H1 (cell line): Measurements from ENCODE around the gene HIPK2. TPM values are rescaled to one million over a fixed set of nuclear protein-coding genes. Genes with fewer than 3 reads are reported as not detected.

ENCODE experiments used
- CTCF ChIA-PET: fragments of 300-600 bp; sonication (Branson Sonifier 250); formaldehyde crosslinking; loops from one replicate; lab custom pipeline; 2021; ENCODE audit not compliant: partially characterized antibody; lab: Charles Lee
- POLR2A ChIA-PET: fragments of 300-600 bp; sonication (Branson Sonifier 250); formaldehyde crosslinking; loops from one replicate; lab custom pipeline; 2021; ENCODE audit warnings: inconsistent platforms; ENCODE audit not compliant: partially characterized antibody; lab: Charles Lee
- DNase-seq, 2 experiments: peaks; one replicate each; pipeline versions ENCODE4 v3.0.0 to v3.0.0-alpha.2; 2010 to 2022; ENCODE audit warnings: low spot score in 2 of 2, low read depth in 1 of 2, mixed read lengths in 1 of 2
- FAIRE-seq: peaks from 2 replicates; lab custom pipeline; 2011; peaks lifted over from hg19 to GRCh38; lab: Jason Lieb, UNC
- H2AFZ ChIP-seq: 2 replicates; pipeline ENCODE4 v1.8.1; 2012; ENCODE audit warnings: low read length, inconsistent platforms
- H2AK5ac ChIP-seq: 2 replicates; pipeline ENCODE4 v1.6.1; 2013; ENCODE audit warnings: low read depth, low read length
- H2BK120ac ChIP-seq: replicated peaks from 2 replicates; pipeline ENCODE3; 2013; ENCODE audit warnings: low read depth, low read length, inconsistent platforms
- H2BK12ac ChIP-seq: 2 replicates; pipeline ENCODE4 v1.6.1; 2013; ENCODE audit warnings: low read depth, low read length
- H2BK15ac ChIP-seq: 2 replicates; pipeline ENCODE4 v1.6.1; 2013; ENCODE audit warnings: low read length
- H2BK20ac ChIP-seq: 2 replicates; pipeline ENCODE4 v1.6.1; 2013; ENCODE audit warnings: low read length
- H2BK5ac ChIP-seq: 2 replicates; pipeline ENCODE4 v1.6.1; 2013; ENCODE audit warnings: low read depth, low read length
- H3K14ac ChIP-seq: 2 replicates; pipeline ENCODE4 v1.6.1; 2013; ENCODE audit warnings: inconsistent platforms; ENCODE audit not compliant: insufficient read length
- H3K18ac ChIP-seq: 2 replicates; pipeline ENCODE4 v1.6.1; 2013; ENCODE audit warnings: low read length; ENCODE audit errors: extremely low read depth
- H3K23ac ChIP-seq: 2 replicates; pipeline ENCODE4 v1.6.1; 2013; ENCODE audit warnings: inconsistent platforms; ENCODE audit not compliant: insufficient read length
- H3K23me2 ChIP-seq: 2 replicates; pipeline ENCODE4 v1.6.1; 2013; ENCODE audit warnings: low read depth, low read length
- H3K27ac ChIP-seq: 2 replicates; pipeline ENCODE4 v1.6.1; 2011; ENCODE audit warnings: low read depth, low read length, inconsistent platforms
- H3K27me3 ChIP-seq, 4 experiments: replicated peaks in 1 of 4; 1 replicate in 1 of 4; 2 replicates in 3 of 4; pipeline versions ENCODE4 v1.6.1 to v1.8.1; 2011 to 2013; ENCODE audit warnings: low read length in 3 of 4, mild to moderate bottlenecking in 3 of 4, inconsistent platforms in 2 of 4, mixed read lengths in 2 of 4, moderate library complexity in 1 of 4; ENCODE audit not compliant: control insufficient read depth in 3 of 4, insufficient read depth in 3 of 4; ENCODE audit errors: extremely low read depth in 1 of 4
- H3K36me3 ChIP-seq, 4 experiments: 2 replicates each; pipeline versions ENCODE4 v1.6.1 to v1.8.1; 2011 to 2013; ENCODE audit warnings: mild to moderate bottlenecking in 4 of 4, low read length in 3 of 4, moderate library complexity in 2 of 4, control low read depth in 1 of 4, inconsistent platforms in 1 of 4; ENCODE audit not compliant: insufficient read depth in 4 of 4, control insufficient read depth in 2 of 4
- H3K4ac ChIP-seq: replicated peaks from 2 replicates; pipeline ENCODE3; 2013; ENCODE audit warnings: low read length, low read depth, mixed read lengths, inconsistent platforms; ENCODE audit not compliant: insufficient read length
- H3K4me1 ChIP-seq, 4 experiments: replicated peaks in 1 of 4; 1 replicate in 1 of 4; 2 replicates in 3 of 4; pipeline versions ENCODE4 v1.6.1 to v1.8.1; 2011 to 2013; ENCODE audit warnings: low read length in 3 of 4, inconsistent platforms in 2 of 4, mixed read lengths in 1 of 4; ENCODE audit not compliant: insufficient read depth in 4 of 4, control insufficient read depth in 3 of 4
- H3K4me2 ChIP-seq, 2 experiments: 2 replicates each; pipeline versions ENCODE4 v1.6.1 to v1.8.1; 2011 to 2013; ENCODE audit warnings: low read depth in 2 of 2, low read length in 2 of 2, control low read depth in 1 of 2, inconsistent platforms in 1 of 2, mild to moderate bottlenecking in 1 of 2; ENCODE audit not compliant: insufficient read depth in 1 of 2
- H3K4me3 ChIP-seq, 4 experiments: fragments of 200-600, 300-600 bp in 1 of 4; sonication (generic), shearing (Covaris generic), sonication (Bioruptor Twin) in 1 of 4; 2 replicates each; pipeline versions ENCODE4 v1.5.1 to v1.8.1; 2011 to 2016; ENCODE audit warnings: low read length in 4 of 4, low read depth in 3 of 4, control low read depth in 2 of 4, inconsistent platforms in 2 of 4, mild to moderate bottlenecking in 2 of 4, mixed read lengths in 1 of 4, moderate library complexity in 1 of 4; ENCODE audit not compliant: insufficient read depth in 2 of 4; ENCODE audit errors: extremely low read depth in 1 of 4
- H3K56ac ChIP-seq: replicated peaks from 2 replicates; pipeline ENCODE3; 2013; ENCODE audit warnings: low read depth, mild to moderate bottlenecking, mixed read lengths, low read length, inconsistent platforms; ENCODE audit not compliant: insufficient read length
- H3K79me1 ChIP-seq: 2 replicates; pipeline ENCODE4 v1.6.1; 2013; ENCODE audit warnings: low read depth, low read length, control low read depth
- H3K79me2 ChIP-seq, 2 experiments: 2 replicates each; pipeline versions ENCODE4 v1.6.1 to v1.8.1; 2012 to 2013; ENCODE audit warnings: low read length in 2 of 2, mild to moderate bottlenecking in 2 of 2, inconsistent platforms in 1 of 2; ENCODE audit not compliant: insufficient read depth in 2 of 2, control insufficient read depth in 1 of 2
- H3K9ac ChIP-seq, 4 experiments: replicated peaks in 1 of 4; 1 replicate in 1 of 4; 2 replicates in 3 of 4; pipeline versions ENCODE4 v1.6.1 to v1.8.1; 2011 to 2013; ENCODE audit warnings: low read depth in 3 of 4, low read length in 3 of 4, control low read depth in 2 of 4, mild to moderate bottlenecking in 2 of 4, moderate library complexity in 2 of 4, inconsistent platforms in 1 of 4; ENCODE audit errors: extremely low read depth in 1 of 4
- H3K9me3 ChIP-seq, 2 experiments: 2 replicates each; pipeline versions ENCODE4 v1.6.1 to v1.8.1; 2012 to 2013; ENCODE audit warnings: mild to moderate bottlenecking in 2 of 2, moderate library complexity in 2 of 2, control low read depth in 1 of 2, inconsistent platforms in 1 of 2, low read depth in 1 of 2, low read length in 1 of 2, mixed read lengths in 1 of 2; ENCODE audit not compliant: insufficient read depth in 2 of 2
- H4K20me1 ChIP-seq, 2 experiments: replicated peaks in 1 of 2; 2 replicates each; pipeline versions ENCODE3 to v1.8.1; 2011 to 2013; ENCODE audit warnings: inconsistent platforms in 2 of 2, low read length in 2 of 2, mild to moderate bottlenecking in 1 of 2; ENCODE audit not compliant: insufficient read depth in 2 of 2, control insufficient read depth in 1 of 2
- H4K5ac ChIP-seq: 2 replicates; pipeline ENCODE4 v1.6.1; 2013; ENCODE audit warnings: low read length, low read depth, mixed read lengths, inconsistent platforms; ENCODE audit not compliant: insufficient read length
- H4K8ac ChIP-seq: 2 replicates; pipeline ENCODE4 v1.8.0; 2013; ENCODE audit warnings: mild to moderate bottlenecking, moderate library complexity, low read length, inconsistent platforms; ENCODE audit not compliant: insufficient read depth; ENCODE audit errors: extremely low read depth
- H4K91ac ChIP-seq: replicated peaks from 2 replicates; pipeline ENCODE3; 2013; ENCODE audit warnings: low read length, mixed read lengths, inconsistent platforms; ENCODE audit not compliant: insufficient read length
- ASH2L ChIP-seq: fragments of 200-600, 300-600 bp; sonication (generic); IDR thresholded peaks from one replicate; pipeline ENCODE4 v1.7.1; 2017; ENCODE audit warnings: low read length
- CBX8 ChIP-seq: fragments of 300-800, 300-1000 bp; sonication (generic); IDR thresholded peaks from 2 replicates; pipeline ENCODE4 v1.7.1; 2016; ENCODE audit warnings: low read depth, low read length, borderline replicate concordance
- POU5F1 ChIP-seq: IDR thresholded peaks from 2 replicates; pipeline ENCODE4 v1.6.1; 2011; ENCODE audit warnings: low read depth, mild to moderate bottlenecking, low read length, moderate library complexity
- SP2 ChIP-seq: IDR thresholded peaks from 2 replicates; pipeline ENCODE4 v1.6.1; 2012; ENCODE audit warnings: mild to moderate bottlenecking, low read length, inconsistent platforms
- TBP ChIP-seq: IDR thresholded peaks from 2 replicates; pipeline ENCODE4 v1.6.1; 2011; ENCODE audit warnings: low read depth, low read length, improper control_type of control experiment
- TCF12 ChIP-seq: IDR thresholded peaks from 2 replicates; pipeline ENCODE4 v1.6.1; 2011; ENCODE audit warnings: low read depth, mild to moderate bottlenecking, low read length
- YY1 ChIP-seq: IDR thresholded peaks from 2 replicates; pipeline ENCODE4 v1.6.1; 2011; ENCODE audit warnings: low read depth, mild to moderate bottlenecking, low read length
- WGBS, 2 experiments: shearing (Covaris generic) in 1 of 2; methylation state at CpG; one replicate each; pipeline versions ENCODE4 v1.1.6 to v1.1.7; 2013 to 2015; ENCODE audit warnings: low lambda C conversion rate in 2 of 2, mixed read lengths in 2 of 2, inconsistent platforms in 1 of 2, low coverage in 1 of 2, missing lambda C conversion rate in 1 of 2; ENCODE audit not compliant: insufficient replicate concordance in 2 of 2, insufficient coverage in 1 of 2, insufficient read length in 1 of 2; ENCODE audit errors: extremely low coverage in 1 of 2, missing lambda C conversion rate in 1 of 2; 5-methylcytosine and 5-hydroxymethylcytosine counted together
- polyA plus RNA-seq, 7 experiments: library from polyadenylated mRNA; depleted of rRNA in 3 of 7; stranded (reverse) in 5 of 7; unstranded in 2 of 7; fragments of >200 nt in 5 of 7; fragments of 200-250 nt in 2 of 7; gene quantifications; 1 replicate in 5 of 7; 2 replicates in 1 of 7; 4 replicates in 1 of 7; pipeline versions ENCODE4 v1.2.1 to v1.2.3, GENCODE V29; 2011 to 2013; ENCODE audit warnings: missing spikeins in 2 of 7, mixed read lengths in 2 of 7
- total RNA-seq: library from RNA; stranded (reverse); fragmentation: NEBNext Ultra II Directional; extraction: Animal tissue kit (Norgen Biotek cat#: 25700); gene quantifications from 2 replicates; pipeline ENCODE4 v1.2.1, GENCODE V29; 2021
- TF ChIP-seq, protein P1 (sequence below): IDR thresholded peaks from 2 replicates; pipeline ENCODE4 v1.6.1; 2012; ENCODE audit warnings: low read length, inconsistent platforms

HIPK2 gene
- total and polyA plus RNA-seq, 2 of the 8 experiments (the other 6 are each of a cell fraction or from before 2014, with no cell fraction given): 8.3 to 24.3 TPM

DNA sequence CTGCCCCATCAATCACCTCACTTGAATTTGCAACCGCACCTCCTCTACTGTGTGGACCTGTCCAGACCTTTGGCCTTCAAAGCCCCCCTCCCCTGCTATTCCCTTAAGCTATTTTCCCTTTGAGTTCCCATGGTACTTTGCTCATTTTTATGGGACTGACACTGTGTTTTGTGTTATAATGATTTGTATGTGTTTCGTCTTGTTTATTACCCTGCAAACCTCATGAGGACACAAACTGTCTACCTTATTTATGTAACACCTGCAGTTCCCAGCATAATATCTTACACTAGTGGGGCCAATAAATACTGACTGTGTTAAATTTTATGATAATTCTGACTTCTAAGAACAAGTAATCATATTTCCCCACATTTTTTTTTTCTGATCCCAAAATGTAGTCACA, 183.7 kb downstream of the HIPK2 start:
- Histone ChIP-seq H2BK20ac (no peak overlapping the region), H3K56ac (no peak overlapping the region), H3K23ac (no peak overlapping the region), H3K36me3 (peaks cover 0 to 12% (median 0%) of the 10 kb centered on the region in 4 experiments; a peak in 1 of 8 replicates), H3K4me3 (no peak overlapping the region), H3K4ac (no peak overlapping the region), H3K27me3 (no peaks in the 10 kb centered on the region), H2BK15ac (no peak overlapping the region), H4K91ac (no peak overlapping the region), H2AK5ac (no peak overlapping the region), H2BK12ac (no peak overlapping the region), H4K20me1 (no peaks in the 10 kb centered on the region), H3K79me2 (no peaks in the 10 kb centered on the region), H3K4me1 (no peaks in the 10 kb centered on the region), H3K4me2 (no peak overlapping the region), H3K18ac (no peak overlapping the region), H4K5ac (no peak overlapping the region), H2AFZ (no peak overlapping the region), H3K9me3 (no peaks in the 10 kb centered on the region), H3K27ac (no peak overlapping the region), H2BK5ac (no peak overlapping the region), H2BK120ac (no peak overlapping the region), H4K8ac (no peak overlapping the region), H3K14ac (no peak overlapping the region), H3K23me2 (no peaks in the 10 kb centered on the region), H3K9ac (no peak overlapping the region), H3K79me1 (no peaks in the 10 kb centered on the region)
- DNase-seq (no peak), FAIRE-seq (no peak)
- ChIA-PET POLR2A (interaction anchor here (1.2 kb wide), 1 partner anchor 16 kb away, joined by 3 read pairs; no protein-coding TSS in a partner anchor), CTCF (interaction anchor here (0.5 to 2.7 kb wide), 10 partner anchors 8 to 485 kb away, joined by 3 to 13 read pairs (median 4); no protein-coding TSS in a partner anchor)
- TF ChIP-seq POU5F1 (no peak), YY1 (no peak), TBP (no peak), CBX8 (no peak), SP2 (no peak), ASH2L (no peak), TCF12 (no peak)
- TF ChIP-seq, protein P1, sequence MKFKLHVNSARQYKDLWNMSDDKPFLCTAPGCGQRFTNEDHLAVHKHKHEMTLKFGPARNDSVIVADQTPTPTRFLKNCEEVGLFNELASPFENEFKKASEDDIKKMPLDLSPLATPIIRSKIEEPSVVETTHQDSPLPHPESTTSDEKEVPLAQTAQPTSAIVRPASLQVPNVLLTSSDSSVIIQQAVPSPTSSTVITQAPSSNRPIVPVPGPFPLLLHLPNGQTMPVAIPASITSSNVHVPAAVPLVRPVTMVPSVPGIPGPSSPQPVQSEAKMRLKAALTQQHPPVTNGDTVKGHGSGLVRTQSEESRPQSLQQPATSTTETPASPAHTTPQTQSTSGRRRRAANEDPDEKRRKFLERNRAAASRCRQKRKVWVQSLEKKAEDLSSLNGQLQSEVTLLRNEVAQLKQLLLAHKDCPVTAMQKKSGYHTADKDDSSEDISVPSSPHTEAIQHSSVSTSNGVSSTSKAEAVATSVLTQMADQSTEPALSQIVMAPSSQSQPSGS: no peak
- 88% methylated on average over 2 of the region's 2 CpGs; no CpG with 5 or more reads in 1 of the 2 experiments for WGBS, 2 experiments
